Mammary epithelial cell (primary cell): ENCODE results near the gene LSM5.

Experiments
- CTCF ChIP-seq, 2 donors: IDR thresholded peaks in 1 of 2; conservative IDR thresholded peaks in 1 of 2; 2 replicates each; pipeline ENCODE4 v1.5.1; 2011 to 2012; ENCODE audit warnings: inconsistent platforms in 2 of 2, low read length in 2 of 2, mild to moderate bottlenecking in 2 of 2, control low read depth in 1 of 2, low read depth in 1 of 2; ENCODE audit not compliant: insufficient read depth in 1 of 2; ENCODE audit errors: extremely low read depth in 1 of 2
- EZH2 ChIP-seq: IDR thresholded peaks from 2 replicates; pipeline ENCODE4 v1.6.1; 2012; ENCODE audit warnings: low read length, inconsistent platforms, borderline replicate concordance

DNA sequence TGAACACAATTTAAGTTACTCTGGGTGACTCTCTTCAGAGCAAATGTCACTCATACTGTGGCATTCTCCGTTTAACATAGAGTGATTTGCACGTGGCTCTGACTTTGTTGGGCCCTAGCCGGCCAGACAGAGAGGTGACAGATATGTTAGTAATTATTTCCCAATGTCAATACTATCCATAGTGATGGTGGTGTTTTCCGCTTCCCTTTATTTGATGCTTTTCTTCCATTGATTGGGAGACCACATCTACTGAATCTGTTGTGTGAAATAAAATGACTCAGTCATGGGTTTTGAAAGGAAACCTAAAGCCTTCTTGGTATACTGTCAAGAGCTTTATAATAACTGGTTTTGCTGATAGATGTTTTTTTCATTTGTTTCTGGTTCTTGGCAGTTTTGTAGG, 12.5 kb upstream of the LSM5 start:
- TF ChIP-seq EZH2 (no peak), CTCF (conservative IDR thresholded peaks at IDR 0.05 in 1 of 2, IDR thresholded peaks at IDR 0.05 in 1 of 2; ENCODE audit: extremely low read depth in 1 of 2, insufficient read depth in 1 of 2, low read depth in 1 of 2, low read length in 2 of 2) (no peak)
